Mononuclear cell (primary cell): ENCODE measurements around the gene UBL4B. TPM values are rescaled to one million over a fixed set of nuclear protein-coding genes. Genes with fewer than 3 reads are reported as not detected.

Source experiments
- H3K27me3 ChIP-seq: 2 replicates; pipeline ENCODE4 v1.6.0; 2011; ENCODE audit warnings: low read length, control low read depth; ENCODE audit not compliant: insufficient read depth
- H3K4me1 ChIP-seq: 2 replicates; pipeline ENCODE4 v1.5.1; 2011; ENCODE audit warnings: mild to moderate bottlenecking, low read length, control low read depth; ENCODE audit not compliant: insufficient read depth
- H3K4me3 ChIP-seq: 2 replicates; pipeline ENCODE4 v1.5.1; 2011; ENCODE audit warnings: mild to moderate bottlenecking, low read length, moderate library complexity
- H3K9me3 ChIP-seq: 2 replicates; pipeline ENCODE4 v1.5.1; 2011; ENCODE audit warnings: low read depth, mild to moderate bottlenecking, control low read depth, low read length
- total RNA-seq: library from RNA; depleted of rRNA; stranded (reverse); fragments of >200 nt; gene quantifications from one replicate; pipeline ENCODE4 v1.2.3, GENCODE V29; 2012

The UBL4B gene, protein sequence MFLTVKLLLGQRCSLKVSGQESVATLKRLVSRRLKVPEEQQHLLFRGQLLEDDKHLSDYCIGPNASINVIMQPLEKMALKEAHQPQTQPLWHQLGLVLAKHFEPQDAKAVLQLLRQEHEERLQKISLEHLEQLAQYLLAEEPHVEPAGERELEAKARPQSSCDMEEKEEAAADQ
- not detected for total RNA-seq

DNA sequence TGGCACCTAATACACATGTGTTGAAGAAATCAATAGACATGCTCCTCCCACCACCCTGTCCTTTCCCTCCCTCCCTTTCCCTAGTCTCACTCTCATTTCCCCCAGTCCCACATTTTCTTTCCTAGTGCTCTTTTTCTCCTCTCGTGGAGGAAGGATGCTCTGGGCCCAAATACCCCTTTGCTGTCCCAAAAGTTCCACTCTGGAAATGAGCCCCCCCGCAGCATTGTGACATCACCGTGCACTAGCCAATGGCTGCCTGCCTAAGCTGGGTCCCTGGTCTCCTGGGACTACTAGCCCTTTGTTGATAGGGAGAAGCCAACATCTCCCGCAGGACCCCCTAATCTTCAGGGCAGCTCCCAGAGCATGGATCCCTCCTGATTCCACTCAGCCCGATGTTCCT, at the start of gene UBL4B:
TSS of gene UBL4B (plus strand) at position 301 of the 400 bp plus-strand sequence. CDS start at position 393, 92 bp downstream.
- no peaks in the 10 kb centered on the region for H3K9me3 ChIP-seq
- no peak within 1 kb of the TSS for H3K4me3 ChIP-seq
- H3K4me1 ChIP-seq: no peaks in the 10 kb centered on the region
- no peaks in the 10 kb centered on the region for H3K27me3 ChIP-seq

DNA sequence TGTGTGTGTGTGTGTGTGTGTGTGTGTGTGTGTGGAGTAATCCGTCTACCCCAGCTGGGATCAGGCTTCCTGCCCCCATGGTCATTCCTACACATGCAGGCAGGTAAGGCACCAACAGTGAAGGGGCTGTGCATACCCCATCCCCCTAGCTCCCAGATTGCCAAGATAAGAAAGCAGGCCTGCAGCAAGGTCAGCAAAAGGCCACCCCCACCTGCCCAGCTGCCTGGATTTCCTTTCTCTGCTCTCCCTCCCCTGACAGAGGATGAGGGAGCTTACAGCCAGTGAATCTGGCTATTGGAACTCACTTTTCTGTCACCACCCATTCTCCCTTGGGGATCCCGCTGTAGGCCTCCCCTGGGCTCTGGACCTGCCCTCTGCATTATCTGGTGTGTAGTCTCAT, 49.6 kb upstream of the UBL4B start:
- no peaks in the 10 kb centered on the region for H3K9me3 ChIP-seq
- peaks cover 7% of the 10 kb centered on the region for H3K4me1 ChIP-seq
- H3K4me3 ChIP-seq: no peak overlapping the region
- H3K27me3 ChIP-seq: peaks cover 17% of the 10 kb centered on the region

DNA sequence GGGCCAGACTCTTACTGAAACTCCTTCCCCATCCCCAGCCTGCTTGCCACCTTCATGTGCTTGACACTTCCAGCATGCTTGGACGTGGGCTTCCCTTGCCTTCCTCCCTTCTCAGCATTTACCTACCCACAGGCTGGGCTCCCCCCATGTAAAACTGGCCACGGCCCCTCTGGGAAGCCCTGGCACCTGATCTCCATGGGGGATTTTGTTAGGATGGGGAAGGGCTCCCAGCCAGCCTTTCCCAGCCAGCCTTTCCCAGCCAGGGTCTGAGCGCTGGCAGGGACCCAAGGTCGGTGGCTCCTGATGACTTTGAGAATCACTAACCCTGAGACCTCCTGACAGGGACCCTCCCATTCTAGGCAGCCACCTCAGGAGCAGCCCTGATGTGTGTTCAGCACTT, 48.5 kb upstream of the UBL4B start:
- Histone ChIP-seq H3K4me1 (peaks cover 15% of the 10 kb centered on the region), H3K27me3 (peaks cover 28% of the 10 kb centered on the region), H3K9me3 (no peaks in the 10 kb centered on the region), H3K4me3 (no peak overlapping the region)

DNA sequence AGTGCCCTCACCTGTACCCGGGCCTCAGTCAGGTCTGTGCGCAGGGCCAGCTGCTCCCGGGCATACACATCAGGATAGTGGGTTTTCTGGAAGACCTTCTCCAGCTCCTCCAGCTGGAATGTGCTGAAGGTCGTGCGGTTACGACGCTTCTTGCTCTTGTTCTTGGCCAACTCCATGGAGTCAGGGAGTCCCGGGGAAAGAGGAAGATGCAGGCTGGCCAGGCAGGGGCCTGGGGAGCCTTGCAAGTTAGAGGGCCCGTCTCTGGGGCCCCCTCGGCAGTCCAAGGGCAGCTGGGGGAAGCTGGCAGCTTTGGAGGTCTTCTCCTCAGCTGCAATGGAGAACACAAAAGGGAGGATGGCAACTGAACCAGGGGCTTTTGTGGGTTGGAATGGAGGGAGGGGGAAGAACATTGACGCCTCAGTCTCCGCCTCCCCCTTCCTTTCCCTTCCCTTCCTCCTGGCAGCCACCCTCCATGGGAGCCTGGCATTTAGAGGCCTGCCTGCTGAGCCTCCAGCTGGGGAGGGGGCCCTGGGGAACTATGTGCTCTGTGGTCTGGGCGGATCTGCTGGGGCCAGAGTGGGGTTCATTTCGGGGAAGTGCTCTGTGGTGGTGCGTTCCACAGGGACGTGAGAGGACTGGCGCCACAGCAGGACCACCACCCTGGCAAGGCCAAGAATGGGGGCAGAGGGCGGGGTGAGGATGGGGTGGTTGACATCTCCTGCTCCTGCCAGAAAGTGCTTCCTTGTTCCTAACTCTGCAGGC, 47.5 kb upstream of the UBL4B start:
- no peak overlapping the region for H3K4me3 ChIP-seq
- peaks cover 25% of the 10 kb centered on the region for H3K4me1 ChIP-seq
- peaks cover 38% of the 10 kb centered on the region for H3K27me3 ChIP-seq
- H3K9me3 ChIP-seq: no peaks in the 10 kb centered on the region

DNA sequence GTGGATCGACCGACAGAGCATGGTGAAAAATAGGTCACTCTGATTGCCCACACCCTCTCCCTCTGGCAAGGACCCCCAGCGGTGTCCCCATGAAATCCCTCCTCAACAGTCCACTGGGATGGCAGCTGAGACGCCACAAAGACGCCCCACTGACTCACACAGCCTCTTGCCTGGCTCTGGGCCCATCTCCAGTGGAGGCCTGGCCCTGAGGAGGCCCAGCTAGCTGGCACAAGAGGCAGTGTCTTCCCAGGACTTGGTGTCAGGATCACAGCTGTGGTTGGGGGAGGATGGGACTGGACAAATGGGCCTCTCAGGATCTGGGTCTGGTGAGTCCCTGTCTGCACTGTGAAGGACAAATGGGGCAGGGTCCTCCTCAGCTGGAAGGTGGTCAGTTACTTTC, 46.4 kb upstream of the UBL4B start:
- H3K4me3 ChIP-seq: no peak overlapping the region
- H3K27me3 ChIP-seq: peaks cover 46% of the 10 kb centered on the region
- peaks cover 32% of the 10 kb centered on the region for H3K4me1 ChIP-seq

DNA sequence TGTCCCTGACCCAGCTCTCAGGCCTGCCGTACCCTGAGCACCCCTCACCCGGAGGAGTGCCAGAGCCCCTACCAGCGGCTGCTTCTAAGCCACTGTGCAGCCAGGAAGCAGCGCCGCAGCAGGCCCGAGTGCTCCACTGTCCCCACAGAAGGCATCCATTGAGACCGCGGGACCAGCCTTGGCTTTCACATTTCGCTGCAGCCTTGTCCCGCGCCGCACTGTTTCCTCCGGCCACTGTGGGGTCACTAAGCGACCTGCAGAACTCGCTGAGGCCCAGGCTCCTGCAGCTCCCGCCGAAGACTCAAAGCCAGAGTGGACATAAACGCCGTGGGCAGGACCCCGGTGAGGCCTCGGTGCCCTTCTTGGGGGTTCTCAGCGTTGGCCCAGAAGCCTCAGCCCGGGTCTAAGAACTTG, 44.8 kb upstream of the UBL4B start:
- Histone ChIP-seq H3K9me3 (no peaks in the 10 kb centered on the region), H3K4me3 (no peak overlapping the region), H3K4me1 (peaks cover 32% of the 10 kb centered on the region), H3K27me3 (peaks cover 62% of the 10 kb centered on the region)

More for the DNA sequence above, 46.4 kb upstream of the UBL4B start:
- H3K9me3 ChIP-seq: no peaks in the 10 kb centered on the region

DNA sequence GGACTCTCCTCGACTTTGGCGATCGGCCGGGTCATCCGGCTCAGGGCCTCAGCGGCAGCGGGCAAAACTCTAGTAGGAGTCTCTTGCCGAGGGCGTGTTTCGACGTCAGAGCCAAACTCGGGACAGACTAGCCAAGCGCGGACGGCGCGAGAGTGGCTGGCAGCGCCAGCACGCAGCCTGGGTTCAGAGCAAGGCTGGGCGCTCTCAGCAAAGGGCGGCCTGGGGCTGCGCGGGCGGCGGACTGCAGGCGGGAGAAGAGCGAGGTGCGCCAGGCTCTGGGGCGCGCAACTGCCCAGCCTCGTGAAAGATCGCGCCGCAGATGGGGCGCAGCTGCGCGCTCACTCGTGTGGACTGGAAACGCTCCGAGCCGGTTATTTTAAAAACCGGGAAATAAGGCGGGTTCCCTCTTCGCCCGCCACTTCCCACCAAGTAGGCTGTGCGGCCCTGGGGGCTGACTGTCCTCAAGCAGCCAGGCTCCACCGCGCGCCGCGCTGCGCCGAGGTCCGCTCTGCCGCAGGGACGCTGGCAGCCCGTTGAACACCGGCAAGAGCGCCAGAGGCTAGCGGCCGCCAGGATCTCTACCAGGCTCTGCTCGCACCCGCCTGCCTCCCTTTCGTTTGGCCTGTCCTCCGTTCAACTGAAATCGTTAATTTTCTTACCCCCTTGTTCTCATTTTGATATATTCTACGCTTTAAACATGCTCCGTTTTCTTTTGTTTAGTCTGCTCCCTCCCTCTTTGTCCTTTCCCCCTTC, 44.2 kb upstream of the UBL4B start:
- no peak overlapping the region for H3K4me3 ChIP-seq
- peaks cover 32% of the 10 kb centered on the region for H3K4me1 ChIP-seq
- peaks cover 67% of the 10 kb centered on the region for H3K27me3 ChIP-seq
- no peaks in the 10 kb centered on the region for H3K9me3 ChIP-seq

DNA sequence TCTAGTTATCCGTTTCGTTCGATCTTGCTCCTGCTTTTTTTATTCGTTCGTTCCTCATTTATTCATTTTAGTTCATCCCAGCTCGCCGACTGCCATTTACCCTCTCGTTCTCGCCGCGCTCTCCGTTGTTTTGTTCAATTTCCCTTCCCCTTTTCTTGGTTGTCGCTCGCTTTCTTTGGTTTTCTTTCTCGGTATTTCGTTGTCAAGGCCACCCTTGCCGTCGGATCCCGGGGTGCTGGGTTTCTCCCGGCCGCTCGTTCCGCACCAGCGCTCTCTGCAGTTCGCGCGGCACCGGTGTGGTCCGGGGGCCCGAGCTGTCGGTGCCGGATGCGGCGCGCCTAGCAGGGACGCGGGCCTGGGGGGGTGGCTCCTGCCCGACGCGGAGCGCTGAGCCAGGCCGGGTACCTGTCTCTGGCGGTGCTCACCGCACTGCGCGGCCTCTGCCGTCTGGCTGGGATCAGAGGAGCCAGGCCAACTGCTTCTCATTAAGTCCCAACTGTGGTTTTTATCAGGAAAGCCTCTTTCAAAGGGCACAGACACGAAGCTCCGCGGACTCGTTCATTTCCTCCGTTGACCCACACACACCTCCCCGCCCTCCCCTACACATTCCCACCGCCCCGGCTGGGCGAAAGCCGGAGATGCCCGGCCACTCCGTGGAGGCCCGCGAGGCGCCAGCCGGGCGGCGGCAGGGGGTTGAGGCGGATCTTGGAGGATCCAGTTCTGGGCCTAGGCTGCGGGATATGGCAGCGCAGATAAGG, 43.4 kb upstream of the UBL4B start:
- no peak overlapping the region for H3K4me3 ChIP-seq
- peaks cover 73% of the 10 kb centered on the region for H3K27me3 ChIP-seq
- H3K9me3 ChIP-seq: no peaks in the 10 kb centered on the region

DNA sequence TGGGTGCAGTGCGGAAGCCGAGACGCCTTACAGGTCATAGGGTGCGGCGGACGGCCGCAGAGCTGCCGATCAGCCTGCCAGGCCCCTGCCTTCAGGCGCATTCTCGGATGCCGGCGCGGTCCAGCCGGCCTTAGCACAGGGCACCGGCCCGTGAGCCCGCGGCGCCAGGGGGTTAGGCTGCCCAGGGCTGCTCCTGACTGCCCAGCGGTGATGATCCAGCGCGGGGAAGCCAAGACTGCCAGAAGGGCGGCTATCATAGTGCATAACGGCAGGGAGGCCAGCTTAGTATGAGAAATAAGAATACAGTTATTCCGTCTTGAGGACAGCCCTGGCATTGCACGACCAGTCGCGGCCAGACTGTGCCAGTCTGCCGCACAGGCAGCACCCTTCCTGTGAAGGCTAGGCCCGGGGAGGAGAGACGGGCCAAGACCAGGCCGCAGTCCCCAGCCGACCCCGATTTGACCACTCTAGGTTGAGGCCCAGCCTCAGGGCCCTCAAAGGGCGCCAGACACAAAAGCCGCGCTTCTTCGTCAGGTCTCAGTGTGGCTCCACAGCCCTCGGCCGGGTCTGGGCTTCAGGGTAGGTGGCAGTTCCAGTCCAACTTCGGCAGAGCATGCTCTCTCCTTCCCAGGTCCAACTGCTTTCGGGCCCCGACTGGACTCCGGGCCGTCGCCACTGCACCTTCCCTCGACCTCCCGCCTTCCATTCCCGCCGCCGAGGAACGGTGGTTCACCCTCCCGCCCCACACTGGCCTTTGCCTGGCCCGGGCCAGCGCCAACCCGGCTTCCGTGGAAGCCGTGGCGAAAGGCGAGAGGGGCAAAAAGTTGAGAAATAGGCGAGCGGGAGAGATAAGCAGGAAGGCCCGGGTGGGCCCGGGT, 42.6 kb upstream of the UBL4B start:
- no peak overlapping the region for H3K4me3 ChIP-seq
- no peaks in the 10 kb centered on the region for H3K9me3 ChIP-seq
- peaks cover 32% of the 10 kb centered on the region for H3K4me1 ChIP-seq
- H3K27me3 ChIP-seq: peaks cover 77% of the 10 kb centered on the region

More for the DNA sequence above, 43.4 kb upstream of the UBL4B start:
- peaks cover 32% of the 10 kb centered on the region for H3K4me1 ChIP-seq

DNA sequence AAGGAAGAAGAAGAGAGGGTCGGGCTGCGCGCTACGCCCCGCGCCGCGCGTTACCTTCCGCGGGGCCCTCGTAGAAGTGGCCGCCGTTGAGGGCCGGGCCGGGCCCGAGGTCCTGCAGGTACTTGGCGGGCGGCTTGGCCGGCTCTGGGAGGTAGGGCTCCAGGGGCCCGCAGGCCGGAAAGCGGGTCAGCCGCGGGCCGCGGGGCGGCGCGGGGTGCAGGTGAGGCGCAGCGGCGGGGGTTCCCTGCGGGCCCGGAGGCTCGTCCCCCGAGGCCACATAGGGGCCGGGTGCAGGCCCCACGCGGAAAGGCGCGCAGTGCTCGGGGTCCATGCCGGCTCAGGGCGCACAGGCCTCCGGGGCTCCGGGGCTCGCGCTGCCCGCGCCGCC, 42.0 kb upstream of the UBL4B start:
- Histone ChIP-seq H3K4me3 (no peak overlapping the region), H3K27me3 (peaks cover 77% of the 10 kb centered on the region), H3K9me3 (no peaks in the 10 kb centered on the region), H3K4me1 (peaks cover 32% of the 10 kb centered on the region)

DNA sequence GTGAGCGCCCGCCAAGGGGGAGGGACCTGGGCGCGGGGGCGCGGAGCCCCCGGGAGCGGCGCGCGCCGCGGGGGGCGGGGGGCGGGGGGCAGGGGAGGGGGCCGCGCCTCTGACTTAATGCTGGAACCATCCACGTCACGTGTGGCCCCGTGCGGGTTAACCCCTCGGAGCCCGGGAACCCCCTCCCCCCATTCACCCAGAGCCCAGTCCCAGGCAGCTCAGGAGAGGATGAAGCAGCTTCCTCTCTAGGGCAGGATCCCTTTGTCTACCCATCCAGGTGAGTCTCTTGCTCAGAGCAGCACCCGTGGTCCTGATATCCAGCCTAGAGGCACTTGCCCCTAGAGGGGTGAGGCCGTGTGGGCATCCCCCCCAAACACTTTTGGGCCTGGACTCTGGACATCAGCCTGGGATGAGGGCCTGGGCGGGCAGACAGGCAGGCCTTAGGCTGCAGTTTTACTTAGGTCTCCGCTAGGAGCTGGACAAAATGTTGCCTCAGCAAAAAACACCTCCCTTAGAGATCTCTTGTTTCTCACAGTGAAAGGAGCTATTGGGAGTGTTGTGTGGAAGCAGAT, 41.5 kb upstream of the UBL4B start, which contains the start of gene ALX3:
TSS of gene ALX3 (minus strand) at position 2 of the 572 bp plus-strand sequence. CDS start 60 bp downstream, outside the sequence.
- H3K4me3 ChIP-seq: no peak within 1 kb of the TSS
- peaks cover 77% of the 10 kb centered on the region for H3K27me3 ChIP-seq
- H3K9me3 ChIP-seq: no peaks in the 10 kb centered on the region
- H3K4me1 ChIP-seq: peaks cover 32% of the 10 kb centered on the region

DNA sequence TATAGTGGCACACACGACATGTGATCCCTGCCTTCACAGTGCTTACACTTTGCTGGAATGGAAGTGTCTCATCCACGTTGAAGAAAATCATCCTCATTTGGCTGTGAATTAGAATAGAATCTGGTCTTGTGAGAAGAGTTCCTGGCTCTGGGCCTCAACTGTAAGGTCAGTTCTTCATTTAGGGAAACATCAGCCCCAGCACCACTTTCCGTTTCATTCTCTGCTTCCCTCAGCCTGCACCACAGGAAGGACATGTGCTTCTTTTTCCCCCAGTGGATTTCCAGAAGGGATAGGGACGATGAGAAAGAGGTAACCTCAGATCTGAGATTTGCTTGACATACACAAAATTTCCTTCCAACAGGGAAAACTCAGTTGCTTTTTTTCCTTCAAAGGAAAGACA, 38.1 kb upstream of the UBL4B start:
- Histone ChIP-seq H3K4me1 (peaks cover 13% of the 10 kb centered on the region), H3K4me3 (no peak overlapping the region), H3K27me3 (peaks cover 52% of the 10 kb centered on the region), H3K9me3 (no peaks in the 10 kb centered on the region)

DNA sequence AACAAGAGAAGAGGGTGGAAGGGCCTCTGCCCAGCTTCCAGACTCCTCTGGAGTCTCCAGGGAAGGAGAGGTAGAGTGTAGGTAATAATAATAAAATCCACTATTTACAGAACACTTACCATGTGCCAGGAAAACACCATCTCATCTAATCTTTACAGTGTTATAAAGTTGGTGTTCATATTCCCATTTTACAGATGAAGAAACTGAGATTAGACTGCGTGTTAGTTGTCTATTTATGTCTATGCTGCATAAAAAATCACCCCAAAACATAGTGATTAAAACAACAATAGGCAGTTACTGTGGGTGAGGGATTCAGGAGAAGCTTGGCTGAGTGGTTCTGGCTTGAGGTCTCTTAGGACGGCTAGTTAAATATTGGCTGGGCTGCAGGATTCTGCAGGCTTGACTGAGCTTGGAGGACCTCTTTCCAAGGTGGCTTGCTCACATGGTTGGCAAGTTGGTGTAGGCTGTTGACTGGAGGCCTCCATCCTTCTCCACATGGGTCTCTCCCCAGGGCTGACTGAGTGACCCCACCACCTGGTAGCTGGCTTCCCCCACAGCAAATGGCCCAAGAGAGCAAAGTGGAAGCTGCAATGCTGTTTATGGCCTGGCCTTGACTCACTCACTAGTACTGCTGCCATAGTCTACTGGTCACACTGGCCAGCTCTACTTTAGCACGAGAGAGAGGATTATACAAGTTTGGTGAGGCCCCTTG, 35.3 kb upstream of the UBL4B start:
- no peak overlapping the region for H3K4me3 ChIP-seq
- H3K27me3 ChIP-seq: peaks cover 31% of the 10 kb centered on the region
- no peaks in the 10 kb centered on the region for H3K9me3 ChIP-seq
- no peaks in the 10 kb centered on the region for H3K4me1 ChIP-seq
